Liver (tissue), 9 donors: Measurements from ENCODE around the gene CENPT. TPM values are rescaled to one million over a fixed set of nuclear protein-coding genes. Genes with fewer than 3 reads are reported as not detected.

Experiments used
- DNase-seq: peaks from one replicate; pipeline ENCODE4 v3.0.0-alpha.2; 2017; ENCODE audit warnings: low spot score
- H3K27ac ChIP-seq, 2 donors: one replicate each; pipeline ENCODE4 v1.7.0; 2013; ENCODE audit warnings: inconsistent platforms in 2 of 2, low read length in 2 of 2, control low read depth in 1 of 2, low read depth in 1 of 2, mild to moderate bottlenecking in 1 of 2
- H3K27me3 ChIP-seq, 4 donors: one replicate each; pipeline versions ENCODE4 v1.6.1 to v1.7.0; 2013; ENCODE audit warnings: low read length in 3 of 4, inconsistent platforms in 1 of 4, mild to moderate bottlenecking in 1 of 4, moderate library complexity in 1 of 4; ENCODE audit not compliant: control insufficient read depth in 4 of 4, insufficient read depth in 4 of 4
- H3K36me3 ChIP-seq, 4 donors: one replicate each; pipeline versions ENCODE4 v1.6.1 to v1.7.0; 2013; ENCODE audit warnings: low read length in 3 of 4, mild to moderate bottlenecking in 3 of 4, low read depth in 1 of 4, moderate library complexity in 1 of 4; ENCODE audit not compliant: control insufficient read depth in 4 of 4, insufficient read depth in 3 of 4
- H3K4me1 ChIP-seq, 4 donors: one replicate each; pipeline versions ENCODE4 v1.6.1 to v1.7.0; 2013; ENCODE audit warnings: low read length in 3 of 4, mild to moderate bottlenecking in 3 of 4, moderate library complexity in 1 of 4; ENCODE audit not compliant: control insufficient read depth in 4 of 4, insufficient read depth in 4 of 4
- H3K4me3 ChIP-seq, 3 donors: one replicate each; pipeline versions ENCODE4 v1.6.1 to v1.7.0; 2013; ENCODE audit warnings: low read length in 3 of 3, control low read depth in 1 of 3, low read depth in 1 of 3, mild to moderate bottlenecking in 1 of 3
- H3K9ac ChIP-seq, 2 donors: one replicate each; pipeline ENCODE4 v1.7.0; 2013; ENCODE audit warnings: low read length in 2 of 2, mild to moderate bottlenecking in 2 of 2, moderate library complexity in 2 of 2, control low read depth in 1 of 2, low read depth in 1 of 2
- H3K9me3 ChIP-seq, 4 donors: one replicate each; pipeline versions ENCODE4 v1.6.1 to v1.7.0; 2013; ENCODE audit warnings: low read length in 3 of 4; ENCODE audit not compliant: control insufficient read depth in 4 of 4
- ATF3 ChIP-seq: IDR thresholded peaks from 2 replicates; pipeline ENCODE4 v1.6.1; 2016; ENCODE audit warnings: antibody characterized with exemption
- CTCF ChIP-seq: fragments of 150-350 bp; IDR thresholded peaks from 2 replicates; pipeline ENCODE4 v1.5.1; 2017; ENCODE audit warnings: improper control_type of control experiment, low read depth, low read length; ENCODE audit not compliant: missing input control
- FOXA1 ChIP-seq: IDR thresholded peaks from 2 replicates; pipeline ENCODE4 v1.6.1; 2016; ENCODE audit warnings: antibody characterized with exemption
- FOXA2 ChIP-seq: IDR thresholded peaks from 2 replicates; pipeline ENCODE4 v1.6.1; 2016; ENCODE audit warnings: antibody characterized with exemption
- GABPA ChIP-seq, 2 donors: IDR thresholded peaks in 1 of 2; conservative IDR thresholded peaks in 1 of 2; 2 replicates each; pipeline ENCODE4 v1.6.1; 2016; ENCODE audit warnings: antibody characterized with exemption in 2 of 2, mild to moderate bottlenecking in 1 of 2, moderate library complexity in 1 of 2
- HNF4A ChIP-seq, 2 donors: conservative IDR thresholded peaks; 2 replicates each; pipeline ENCODE4 v1.6.1; 2016; ENCODE audit warnings: antibody characterized with exemption in 2 of 2, mild to moderate bottlenecking in 2 of 2
- JUND ChIP-seq, 2 donors: IDR thresholded peaks; 2 replicates each; pipeline ENCODE4 v1.6.1; 2016; ENCODE audit warnings: antibody characterized with exemption in 2 of 2
- NR2F2 ChIP-seq: IDR thresholded peaks from 2 replicates; pipeline ENCODE4 v1.6.1; 2016; ENCODE audit warnings: antibody characterized with exemption
- RAD21 ChIP-seq, 2 donors: IDR thresholded peaks; 2 replicates each; pipeline ENCODE4 v1.6.1; 2016; ENCODE audit warnings: antibody characterized with exemption in 2 of 2, mild to moderate bottlenecking in 2 of 2
- REST ChIP-seq: IDR thresholded peaks from 2 replicates; pipeline ENCODE4 v1.6.1; 2016; ENCODE audit warnings: antibody characterized with exemption, mild to moderate bottlenecking
- RXRA ChIP-seq, 2 donors: IDR thresholded peaks; 2 replicates each; pipeline ENCODE4 v1.6.1; 2017 to 2018; ENCODE audit warnings: antibody characterized with exemption in 2 of 2, mild to moderate bottlenecking in 1 of 2
- SP1 ChIP-seq: IDR thresholded peaks from 2 replicates; pipeline ENCODE4 v1.6.1; 2018; ENCODE audit warnings: antibody characterized with exemption, mild to moderate bottlenecking
- TAF1 ChIP-seq: conservative IDR thresholded peaks from 2 replicates; pipeline ENCODE4 v1.6.1; 2016; ENCODE audit warnings: antibody characterized with exemption, mild to moderate bottlenecking
- YY1 ChIP-seq: IDR thresholded peaks from 2 replicates; pipeline ENCODE4 v1.6.1; 2016; ENCODE audit warnings: antibody characterized with exemption, mild to moderate bottlenecking
- WGBS: extraction: QIAGEN DNeasy Blood & Tissue Kit; methylation state at CpG from one replicate; pipeline ENCODE4 v1.1.7; 2013; 5-methylcytosine and 5-hydroxymethylcytosine counted together
- polyA plus RNA-seq, 2 donors: library from polyadenylated mRNA; stranded (reverse) in 1 of 2; unstranded in 1 of 2; fragments of 200-250 nt in 1 of 2; fragments of >200 nt in 1 of 2; fragmentation: Nextera tagmentation in 1 of 2; extraction: Ambion mirVana in 1 of 2; gene quantifications; one replicate each; pipeline versions ENCODE4 v1.2.1 to v1.2.3, GENCODE V29; 2013 to 2015
- total RNA-seq, 2 donors: library from RNA; depleted of rRNA; stranded (reverse); fragments of >200 nt; gene quantifications; one replicate each; pipeline ENCODE4 v1.2.3, GENCODE V29; 2014
- TF ChIP-seq, protein P1 (sequence below): IDR thresholded peaks from 2 replicates; pipeline ENCODE4 v1.6.1; 2016; ENCODE audit warnings: antibody characterized with exemption
- donor health status: healthy.
- donor health status: healthy.
- donor health status: healthy.
- donor health status: healthy.
- donor health status: healthy.

Gene CENPT
- total and polyA plus RNA-seq, 4 donors, result 11.4 to 26.9 (median 19.3) TPM

DNA sequence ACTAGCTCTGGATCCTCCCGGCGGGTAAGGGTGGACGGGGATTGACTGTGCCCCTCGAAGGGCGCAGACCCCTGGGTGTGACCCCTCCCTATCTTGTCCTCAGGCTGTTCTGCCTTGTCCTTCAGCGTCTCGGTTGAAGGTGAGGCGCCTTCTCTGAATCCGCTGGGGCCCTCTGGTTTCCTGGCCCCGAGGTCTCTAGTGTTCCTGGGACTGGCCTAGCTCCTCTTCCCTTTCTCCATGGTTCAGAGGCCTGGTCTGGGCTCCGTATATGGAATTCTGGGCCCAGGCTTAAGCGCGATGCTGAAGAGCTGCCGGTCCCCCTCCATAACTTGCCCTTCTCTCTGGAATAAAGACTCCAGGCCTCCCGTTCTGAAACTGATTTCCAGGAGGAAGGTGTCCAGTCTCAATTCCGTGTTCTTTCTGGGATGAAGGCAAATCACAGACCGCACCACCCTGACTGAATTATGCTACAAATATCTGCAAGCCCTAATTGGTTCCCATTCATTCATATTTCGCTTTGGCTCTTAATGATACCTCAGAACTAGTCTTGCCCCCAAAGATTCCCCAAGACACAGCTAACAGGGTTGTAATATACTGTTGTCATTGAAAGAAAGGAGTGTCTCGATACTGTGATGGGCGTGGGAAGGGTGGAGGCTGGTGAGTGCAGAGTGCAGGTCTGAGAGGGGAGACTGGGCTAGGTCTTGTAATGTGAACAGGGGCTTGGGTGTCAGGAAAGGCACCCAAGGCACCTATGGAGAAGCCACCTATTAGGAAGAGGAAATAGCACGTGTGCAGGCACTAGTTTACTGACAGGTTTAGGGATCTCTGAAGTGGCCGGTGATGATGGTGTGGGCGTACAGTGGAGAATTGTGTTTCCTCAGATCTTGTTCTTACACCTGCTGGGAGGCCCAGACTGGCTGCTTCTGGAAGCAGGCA is 26.2 kb upstream of the CENPT start:
- no peaks in the 10 kb centered on the region for H3K27me3 ChIP-seq
- peak overlapping the region; percentile 70 to 79 for H3K9ac ChIP-seq
- WGBS, result 18% methylated on average over 23 of the region's 23 CpGs
- TF ChIP-seq RXRA (IDR thresholded peaks at IDR 0.05) (no peak), ATF3 (no peak), TAF1 (no peak), FOXA1 (no peak), SP1 (no peak), FOXA2 (no peak), CTCF (no peak), REST (no peak), RAD21 (IDR thresholded peaks at IDR 0.05) (no peak), NR2F2 (no peak), GABPA (IDR thresholded peaks at IDR 0.05 in 1 of 2, conservative IDR thresholded peaks at IDR 0.05 in 1 of 2) (no peak), YY1 (no peak)
- TF ChIP-seq, protein P1, sequence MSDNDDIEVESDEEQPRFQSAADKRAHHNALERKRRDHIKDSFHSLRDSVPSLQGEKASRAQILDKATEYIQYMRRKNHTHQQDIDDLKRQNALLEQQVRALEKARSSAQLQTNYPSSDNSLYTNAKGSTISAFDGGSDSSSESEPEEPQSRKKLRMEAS, result no peak
- H3K36me3 ChIP-seq, result peaks cover 5 to 29% (median 20%) of the 10 kb centered on the region in 4 donors
- H3K4me3 ChIP-seq, result peak overlapping the region; percentile 85 to 91 (median 90)
- H3K27ac ChIP-seq, result peak overlapping the region; percentile 63 to 66
- H3K4me1 ChIP-seq, result peaks cover 2 to 39% (median 30%) of the 10 kb centered on the region in 4 donors
- no peaks in the 10 kb centered on the region for H3K9me3 ChIP-seq
- no peak for DNase-seq

- Histone ChIP-seq H3K4me3 (peak within 1 kb of the TSS; percentile 85 to 91 (median 90)), H3K4me1 (peaks cover 2 to 39% (median 30%) of the 10 kb centered on the region in 4 donors), H3K9ac (peak within 1 kb of the TSS; percentile 70 to 79), H3K9me3 (no peaks in the 10 kb centered on the region), H3K27me3 (no peaks in the 10 kb centered on the region), H3K27ac (peak within 1 kb of the TSS; percentile 63 to 66), H3K36me3 (peaks cover 3 to 26% (median 16%) of the 10 kb centered on the region in 4 donors)
- 2% methylated on average over 72 of the region's 72 CpGs for WGBS
- DNase-seq, result peak; percentile 83
- TF ChIP-seq FOXA2, result no peak
- TF ChIP-seq REST, result peak; percentile 56
- TF ChIP-seq HNF4A (conservative IDR thresholded peaks at IDR 0.05), result peak in 1 of 2 donors; percentile 42
- TF ChIP-seq JUND (IDR thresholded peaks at IDR 0.05), result no peak
- peak; percentile 53 to 68 for TF ChIP-seq RXRA (IDR thresholded peaks at IDR 0.05)
- peak; percentile 70 for TF ChIP-seq SP1
- no peak for TF ChIP-seq ATF3
- TF ChIP-seq RAD21 (IDR thresholded peaks at IDR 0.05), result peak in 1 of 2 donors; percentile 57
- TF ChIP-seq GABPA (IDR thresholded peaks at IDR 0.05 in 1 of 2, conservative IDR thresholded peaks at IDR 0.05 in 1 of 2), result peak; percentile 90 to 95
- peak; percentile 46 for TF ChIP-seq NR2F2
Observed at GRCh38 chr16:67872631-67873434, 25.3 kb upstream of the CENPT start, which contains the start of gene EDC4. Gene EDC4, plus strand, starts transcription at chr16:67873052. Its CDS starts 210 bp downstream, at chr16:67873262.
